Measurements from ENCODE around the gene MET.

DNA sequence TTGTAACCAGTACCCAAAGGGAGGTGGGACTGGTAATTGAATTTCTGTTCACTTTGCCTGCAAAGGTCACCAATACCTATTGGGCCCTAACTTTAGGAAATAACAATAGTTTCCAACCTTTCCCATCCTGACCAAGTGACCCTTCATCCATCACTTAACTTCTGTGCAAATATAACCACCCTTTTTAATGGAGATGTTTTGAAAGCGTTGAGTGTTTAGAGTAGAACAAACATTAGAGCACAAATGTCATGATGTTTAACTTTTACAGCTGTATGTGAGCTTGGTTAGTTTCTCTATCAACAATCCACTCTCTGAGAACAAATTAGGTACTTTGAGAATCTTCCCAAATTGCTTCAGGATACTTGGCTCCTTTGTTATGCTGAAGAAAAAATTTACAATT lies 66.4 kb downstream of the MET start:
- TF ChIP-seq POLR2A (IDR thresholded peaks at IDR 0.05; ENCODE audit: low read depth, low read length) = no peak
- TF ChIP-seq EZH2 (IDR thresholded peaks at IDR 0.05; ENCODE audit: borderline replicate concordance, low read depth, low read length, severe bottlenecking) = no peak
- TF ChIP-seq GATA2 (IDR thresholded peaks at IDR 0.05; ENCODE audit: insufficient read depth, insufficient read length, low read depth, low read length) = no peak
- TF ChIP-seq, protein P1, sequence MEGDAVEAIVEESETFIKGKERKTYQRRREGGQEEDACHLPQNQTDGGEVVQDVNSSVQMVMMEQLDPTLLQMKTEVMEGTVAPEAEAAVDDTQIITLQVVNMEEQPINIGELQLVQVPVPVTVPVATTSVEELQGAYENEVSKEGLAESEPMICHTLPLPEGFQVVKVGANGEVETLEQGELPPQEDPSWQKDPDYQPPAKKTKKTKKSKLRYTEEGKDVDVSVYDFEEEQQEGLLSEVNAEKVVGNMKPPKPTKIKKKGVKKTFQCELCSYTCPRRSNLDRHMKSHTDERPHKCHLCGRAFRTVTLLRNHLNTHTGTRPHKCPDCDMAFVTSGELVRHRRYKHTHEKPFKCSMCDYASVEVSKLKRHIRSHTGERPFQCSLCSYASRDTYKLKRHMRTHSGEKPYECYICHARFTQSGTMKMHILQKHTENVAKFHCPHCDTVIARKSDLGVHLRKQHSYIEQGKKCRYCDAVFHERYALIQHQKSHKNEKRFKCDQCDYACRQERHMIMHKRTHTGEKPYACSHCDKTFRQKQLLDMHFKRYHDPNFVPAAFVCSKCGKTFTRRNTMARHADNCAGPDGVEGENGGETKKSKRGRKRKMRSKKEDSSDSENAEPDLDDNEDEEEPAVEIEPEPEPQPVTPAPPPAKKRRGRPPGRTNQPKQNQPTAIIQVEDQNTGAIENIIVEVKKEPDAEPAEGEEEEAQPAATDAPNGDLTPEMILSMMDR (IDR thresholded peaks at IDR 0.05; ENCODE audit: extremely low read depth in 1 of 2, insufficient read depth in 1 of 2, low read depth in 1 of 2, low read length in 2 of 2) = no peak
- TF ChIP-seq, protein P2, sequence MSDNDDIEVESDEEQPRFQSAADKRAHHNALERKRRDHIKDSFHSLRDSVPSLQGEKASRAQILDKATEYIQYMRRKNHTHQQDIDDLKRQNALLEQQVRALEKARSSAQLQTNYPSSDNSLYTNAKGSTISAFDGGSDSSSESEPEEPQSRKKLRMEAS (IDR thresholded peaks at IDR 0.05; ENCODE audit: insufficient read depth, insufficient read length) = no peak
- TF ChIP-seq POLR2AphosphoS5 (IDR thresholded peaks at IDR 0.05; ENCODE audit: insufficient read depth, low read depth, low read length) = no peak
- TF ChIP-seq JUN (IDR thresholded peaks at IDR 0.05; ENCODE audit: borderline replicate concordance, insufficient read depth, insufficient read length, low read depth) = no peak
- no peak for TF ChIP-seq FOS (IDR thresholded peaks at IDR 0.05; ENCODE audit: borderline replicate concordance, insufficient read depth, low read length)
- TF ChIP-seq MYC (IDR thresholded peaks at IDR 0.05; ENCODE audit: low read depth, low read length) = no peak

Data from endothelial cell of umbilical vein (primary cell).